Activated naive CD8-positive, alpha-beta T cell treated with anti-CD3 and anti-CD28 coated beads, Interleukin-2, amount 50 U/mL, for 24 hours (primary cell): ENCODE data around the gene SPTBN2.
"Not testable (repeated sequence)": the region's sequence is repeated elsewhere in the genome, so short reads cannot be mapped to it uniquely, and the experiment has no call there.

Source experiments
- ATAC-seq: fragments of 150-1000 bp; cut with Tn5 transposase; one replicate; pipeline ENCODE4 v1.10.0; 2021
- DNase-seq: peaks from one replicate; pipeline ENCODE4 v3.0.0; 2021
- H3K27ac Mint-ChIP-seq: one replicate; pipeline ENCODE4 v1.8.0; 2021; ENCODE audit warnings: mild to moderate bottlenecking, mixed read lengths
- H3K27me3 Mint-ChIP-seq: one replicate; pipeline ENCODE4 v1.8.0; 2021; ENCODE audit warnings: mixed read lengths
- H3K36me3 Mint-ChIP-seq: one replicate; pipeline ENCODE4 v1.8.0; 2021; ENCODE audit warnings: low read depth, mixed read lengths
- H3K4me1 Mint-ChIP-seq: one replicate; pipeline ENCODE4 v1.8.0; 2021; ENCODE audit warnings: mixed read lengths
- H3K4me3 Mint-ChIP-seq: one replicate; pipeline ENCODE4 v1.8.0; 2021; ENCODE audit warnings: mild to moderate bottlenecking, moderate library complexity, mixed read lengths
- H3K9me3 Mint-ChIP-seq: one replicate; pipeline ENCODE4 v1.8.0; 2021; ENCODE audit warnings: mixed read lengths

SPTBN2 gene

DNA sequence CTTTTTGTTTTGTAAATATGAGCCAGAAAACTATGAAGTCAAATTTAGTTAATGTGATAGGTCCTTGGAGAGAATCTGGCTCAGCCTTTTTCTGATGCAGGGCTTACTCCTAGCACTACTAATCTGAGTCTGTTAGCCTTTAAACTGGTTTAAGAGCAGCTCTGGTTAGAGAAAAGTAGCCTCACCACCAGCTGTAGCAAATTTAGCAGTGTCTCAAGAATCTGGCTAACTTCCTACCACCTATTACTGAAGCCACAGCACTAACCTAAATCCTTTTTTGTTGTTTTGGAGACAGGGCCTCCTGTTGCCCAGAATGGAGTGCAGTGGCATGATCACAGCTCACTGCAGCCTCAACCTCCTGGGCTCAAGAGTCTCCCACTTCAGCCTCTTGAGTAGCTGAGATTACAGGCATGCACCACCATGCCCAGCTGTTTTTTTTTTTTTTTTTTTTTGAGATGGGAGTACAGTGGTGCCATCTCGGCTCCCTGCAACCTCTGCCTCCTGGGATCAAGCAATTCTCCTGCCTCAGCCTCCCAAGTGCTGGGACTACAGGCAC lies 65.2 kb downstream of the SPTBN2 start:
- no peak for DNase-seq
- Mint-ChIP-seq H3K27ac (no peak overlapping the region), H3K4me3 (no peak overlapping the region), H3K4me1 (peaks cover 9% of the 10 kb centered on the region), H3K27me3 (no peaks in the 10 kb centered on the region), H3K36me3 (peaks cover 59% of the 10 kb centered on the region), H3K9me3 (no peaks in the 10 kb centered on the region)
- ATAC-seq, result no peak

DNA sequence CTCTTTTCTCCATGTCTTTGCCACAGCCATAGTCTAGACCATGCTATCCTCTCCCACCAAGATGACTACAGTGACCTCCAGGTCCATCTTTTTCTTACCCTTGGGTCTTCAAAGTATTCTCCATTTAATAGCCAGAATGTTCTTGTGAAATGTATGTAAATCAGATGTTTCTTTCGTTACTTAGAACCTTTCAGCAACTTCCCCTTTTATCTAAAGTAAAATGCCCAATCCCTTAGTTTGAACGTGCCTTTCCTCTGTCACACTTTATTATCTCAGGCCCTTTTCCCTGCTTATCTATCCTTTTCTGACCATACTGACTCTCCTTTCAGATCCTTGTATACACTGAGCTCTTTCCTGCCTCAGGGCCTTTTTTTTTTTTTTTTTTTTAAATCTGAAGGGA lies 69.3 kb downstream of the SPTBN2 start:
- Mint-ChIP-seq H3K36me3 (peaks cover 37% of the 10 kb centered on the region), H3K27me3 (no peaks in the 10 kb centered on the region), H3K27ac (peak overlapping the region; percentile 43), H3K4me1 (peaks cover 12% of the 10 kb centered on the region), H3K4me3 (no peak overlapping the region), H3K9me3 (no peaks in the 10 kb centered on the region)
- ATAC-seq (no peak), DNase-seq (no peak)

DNA sequence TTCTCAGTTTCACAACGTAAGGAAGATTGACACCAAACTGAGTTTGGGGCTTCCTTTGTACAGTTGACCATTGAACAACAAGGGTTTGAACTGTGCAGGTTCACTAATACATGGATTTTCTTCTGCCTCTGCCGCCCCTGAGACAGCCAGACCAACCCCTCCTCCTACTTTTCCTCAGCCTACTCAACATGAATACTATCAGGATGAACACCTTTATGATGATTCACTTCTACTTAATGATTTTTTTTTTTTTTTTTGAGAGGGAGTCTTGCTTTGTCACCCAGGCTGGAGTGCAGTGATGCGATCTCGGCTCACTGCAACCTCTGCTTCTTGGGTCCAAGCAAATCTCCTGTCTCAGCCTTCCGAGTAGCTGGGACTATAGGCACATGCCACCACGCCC lies 75.9 kb downstream of the SPTBN2 start:
- Mint-ChIP-seq H3K27ac (peak overlapping the region; percentile 54), H3K4me1 (peaks cover 37% of the 10 kb centered on the region), H3K36me3 (peaks cover 40% of the 10 kb centered on the region), H3K9me3 (no peaks in the 10 kb centered on the region), H3K27me3 (no peaks in the 10 kb centered on the region), H3K4me3 (no peak overlapping the region)
- DNase-seq (no peak), ATAC-seq (peak; percentile 13)

DNA sequence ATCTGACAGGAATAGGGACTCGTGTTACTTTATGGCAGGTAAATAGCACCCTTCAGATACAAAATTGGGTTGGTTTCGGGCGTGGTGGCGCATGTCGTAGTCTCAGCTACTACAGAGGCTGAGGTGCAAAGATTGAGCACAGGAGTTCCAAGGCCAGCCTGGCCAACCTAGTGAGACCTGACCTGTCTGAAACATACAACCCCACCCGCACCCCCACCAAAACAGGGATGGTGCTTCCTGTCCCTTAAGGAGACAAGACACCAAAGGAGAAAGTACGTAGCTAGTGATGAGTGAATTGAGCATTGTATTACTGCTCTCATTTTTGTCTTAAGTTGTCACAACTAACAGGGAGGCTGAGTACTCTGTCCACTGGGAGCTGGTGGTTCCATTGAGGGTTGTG lies 76.4 kb downstream of the SPTBN2 start:
- no peaks in the 10 kb centered on the region for H3K9me3 Mint-ChIP-seq
- H3K4me3 Mint-ChIP-seq, result no peak overlapping the region
- H3K36me3 Mint-ChIP-seq, result peaks cover 39% of the 10 kb centered on the region
- no peak for DNase-seq
- peak overlapping the region; percentile 54 for H3K27ac Mint-ChIP-seq
- no peak for ATAC-seq
- H3K4me1 Mint-ChIP-seq, result peaks cover 39% of the 10 kb centered on the region
- no peaks in the 10 kb centered on the region for H3K27me3 Mint-ChIP-seq

DNA sequence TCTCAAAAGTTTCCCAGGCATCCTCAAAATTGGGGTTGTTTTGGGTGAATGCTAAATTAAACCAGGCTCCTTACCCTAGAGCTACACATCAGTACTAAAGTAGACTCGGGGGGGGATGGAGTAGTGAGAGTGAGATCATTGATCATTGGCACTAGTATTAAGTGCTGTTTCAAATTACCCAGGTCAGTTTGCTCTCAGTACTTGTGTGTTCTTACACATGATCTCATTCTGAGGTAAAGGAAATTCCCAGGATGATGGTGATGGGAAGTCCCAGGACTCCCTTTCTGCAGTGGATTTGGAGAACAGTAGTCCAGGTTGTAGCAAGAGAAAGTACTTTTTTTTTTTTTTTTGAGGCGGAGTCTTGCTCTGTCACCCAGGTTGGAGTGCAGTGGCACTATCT lies 78.0 kb downstream of the SPTBN2 start:
- H3K27me3 Mint-ChIP-seq, result no peaks in the 10 kb centered on the region
- DNase-seq (no peak), ATAC-seq (peak; percentile 45)
- H3K9me3 Mint-ChIP-seq, result no peaks in the 10 kb centered on the region
- H3K36me3 Mint-ChIP-seq, result peaks cover 53% of the 10 kb centered on the region
- H3K4me1 Mint-ChIP-seq, result peaks cover 56% of the 10 kb centered on the region
- H3K4me3 Mint-ChIP-seq, result no peak overlapping the region
- H3K27ac Mint-ChIP-seq, result peak overlapping the region; percentile 13

DNA sequence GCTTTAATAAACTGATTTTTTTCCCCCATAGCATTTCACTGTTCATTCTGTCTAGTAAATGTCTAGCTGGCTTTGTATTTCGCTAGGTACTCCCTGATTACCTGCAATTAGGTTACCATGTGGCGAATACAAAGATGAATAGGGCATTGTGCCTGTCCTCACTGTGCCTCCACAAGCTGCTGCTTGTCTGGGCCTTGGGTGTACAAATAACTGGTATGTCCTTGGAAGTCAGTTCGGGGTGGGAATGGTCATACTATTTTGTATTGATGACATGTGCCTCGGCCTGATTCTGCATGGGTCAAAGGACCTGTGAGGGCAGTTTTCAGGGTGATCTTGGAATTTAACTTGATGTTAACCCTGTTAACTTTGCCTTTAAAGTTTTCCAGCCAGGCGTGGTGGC lies 79.1 kb downstream of the SPTBN2 start:
- Mint-ChIP-seq H3K27me3 (no peaks in the 10 kb centered on the region), H3K36me3 (peaks cover 60% of the 10 kb centered on the region), H3K4me1 (peaks cover 64% of the 10 kb centered on the region), H3K27ac (peak overlapping the region; percentile 39), H3K4me3 (no peak overlapping the region), H3K9me3 (no peaks in the 10 kb centered on the region)
- ATAC-seq, result no peak
- DNase-seq, result no peak

DNA sequence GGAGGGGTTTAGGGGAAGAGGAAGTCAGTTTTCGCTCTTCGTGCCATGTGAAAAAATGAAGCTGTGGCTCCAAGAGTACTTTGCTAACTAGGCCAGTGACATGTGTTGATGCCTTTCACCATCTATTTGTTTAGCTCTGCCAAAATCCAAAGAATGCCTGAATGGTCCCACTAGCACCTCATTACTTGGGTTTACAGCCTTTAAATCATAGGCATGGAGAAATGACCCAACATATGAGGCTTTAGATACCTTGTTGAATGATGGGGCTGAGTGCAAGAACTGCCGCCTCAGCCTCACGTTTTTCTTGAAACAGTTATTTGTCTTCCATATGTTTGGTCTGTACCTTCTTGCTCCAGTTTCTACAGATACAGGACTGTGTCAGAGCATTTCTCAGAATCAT lies 82.2 kb downstream of the SPTBN2 start:
- Mint-ChIP-seq H3K27ac (peak overlapping the region; percentile 13), H3K4me3 (no peak overlapping the region), H3K36me3 (peaks cover 81% of the 10 kb centered on the region), H3K9me3 (no peaks in the 10 kb centered on the region), H3K4me1 (peaks cover 85% of the 10 kb centered on the region), H3K27me3 (no peaks in the 10 kb centered on the region)
- ATAC-seq (no peak), DNase-seq (no peak)

DNA sequence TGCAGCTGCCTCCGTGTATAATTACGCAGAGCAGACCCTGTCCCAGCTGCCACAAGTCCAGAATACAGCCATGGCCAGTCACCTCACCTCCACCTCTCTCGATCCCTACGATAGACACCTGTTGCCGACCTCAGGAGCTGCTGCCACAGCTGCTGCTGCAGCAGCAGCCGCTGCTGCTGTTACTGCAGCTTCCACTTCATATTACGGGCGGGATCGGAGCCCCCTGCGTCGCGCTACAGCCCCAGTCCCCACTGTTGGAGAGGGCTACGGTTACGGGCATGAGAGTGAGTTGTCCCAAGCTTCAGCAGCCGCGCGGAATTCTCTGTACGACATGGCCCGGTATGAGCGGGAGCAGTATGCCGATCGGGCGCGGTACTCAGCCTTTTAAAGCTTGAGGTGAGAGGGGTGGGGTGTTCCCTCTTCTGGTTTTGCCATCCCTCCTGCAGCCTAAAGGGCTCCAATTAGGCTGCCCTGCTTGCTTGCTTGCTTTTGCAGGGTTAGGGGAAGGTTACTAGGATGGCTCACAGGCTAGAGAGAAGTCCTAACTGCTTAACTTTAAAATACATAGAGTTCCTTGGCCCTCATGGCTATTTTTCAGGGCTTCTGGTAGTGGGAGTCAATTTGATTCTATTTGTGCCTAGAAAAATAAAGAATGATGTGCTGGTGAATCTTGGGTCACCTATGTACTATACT lies 85.1 kb downstream of the SPTBN2 start:
- peaks cover 91% of the 10 kb centered on the region for H3K36me3 Mint-ChIP-seq
- peaks cover 88% of the 10 kb centered on the region for H3K4me1 Mint-ChIP-seq
- no peaks in the 10 kb centered on the region for H3K27me3 Mint-ChIP-seq
- no peaks in the 10 kb centered on the region for H3K9me3 Mint-ChIP-seq
- ATAC-seq (no peak), DNase-seq (no peak)
- H3K27ac Mint-ChIP-seq, result peak overlapping the region; percentile 64
- peak overlapping the region; percentile 85 for H3K4me3 Mint-ChIP-seq

DNA sequence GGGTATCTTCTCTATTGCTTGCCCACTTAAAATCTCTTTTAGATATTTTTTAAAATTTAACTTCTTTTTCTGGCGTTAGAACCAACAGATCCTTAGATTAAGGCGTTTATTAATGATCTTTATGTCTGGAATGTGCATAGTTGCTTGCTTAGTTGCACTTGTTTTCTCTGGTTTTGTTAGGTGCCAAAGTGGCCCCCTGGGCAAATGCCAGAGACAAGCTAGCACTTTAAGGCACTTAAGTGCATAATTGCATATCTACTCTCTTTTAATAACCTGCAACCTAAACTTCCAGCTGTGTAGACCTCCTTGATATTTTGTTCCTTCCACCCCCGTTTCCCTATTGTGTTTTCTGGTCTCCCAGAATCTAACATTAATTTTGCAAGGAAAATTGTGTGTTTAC lies 87.2 kb downstream of the SPTBN2 start:
- peaks cover 88% of the 10 kb centered on the region for H3K4me1 Mint-ChIP-seq
- peaks cover 91% of the 10 kb centered on the region for H3K36me3 Mint-ChIP-seq
- peak overlapping the region; percentile 85 for H3K4me3 Mint-ChIP-seq
- no peaks in the 10 kb centered on the region for H3K27me3 Mint-ChIP-seq
- no peak for ATAC-seq
- DNase-seq, result no peak
- no peaks in the 10 kb centered on the region for H3K9me3 Mint-ChIP-seq
- peak overlapping the region; percentile 87 for H3K27ac Mint-ChIP-seq

DNA sequence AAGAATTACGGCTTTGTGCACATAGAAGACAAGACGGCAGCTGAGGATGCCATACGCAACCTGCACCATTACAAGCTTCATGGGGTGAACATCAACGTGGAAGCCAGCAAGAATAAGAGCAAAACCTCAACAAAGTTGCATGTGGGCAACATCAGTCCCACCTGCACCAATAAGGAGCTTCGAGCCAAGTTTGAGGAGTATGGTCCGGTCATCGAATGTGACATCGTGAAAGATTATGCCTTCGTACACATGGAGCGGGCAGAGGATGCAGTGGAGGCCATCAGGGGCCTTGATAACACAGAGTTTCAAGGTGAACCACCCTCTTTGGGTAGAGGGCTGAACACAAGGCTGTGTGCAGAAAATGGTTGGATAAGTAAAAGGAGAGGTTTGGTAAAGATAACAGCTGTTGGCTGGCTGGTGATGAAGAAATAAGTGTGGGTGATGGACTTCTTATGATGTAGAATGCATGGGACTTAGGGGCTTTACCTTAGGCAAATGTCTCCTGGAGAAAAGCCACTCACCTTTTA lies 89.1 kb downstream of the SPTBN2 start:
- Mint-ChIP-seq H3K27ac (peak overlapping the region; percentile 93), H3K36me3 (peaks cover 75% of the 10 kb centered on the region), H3K4me3 (peak overlapping the region; percentile 85), H3K4me1 (peaks cover 77% of the 10 kb centered on the region)
- ATAC-seq, DNase-seq, H3K27me3 Mint-ChIP-seq, H3K9me3 Mint-ChIP-seq: not testable (repeated sequence)

DNA sequence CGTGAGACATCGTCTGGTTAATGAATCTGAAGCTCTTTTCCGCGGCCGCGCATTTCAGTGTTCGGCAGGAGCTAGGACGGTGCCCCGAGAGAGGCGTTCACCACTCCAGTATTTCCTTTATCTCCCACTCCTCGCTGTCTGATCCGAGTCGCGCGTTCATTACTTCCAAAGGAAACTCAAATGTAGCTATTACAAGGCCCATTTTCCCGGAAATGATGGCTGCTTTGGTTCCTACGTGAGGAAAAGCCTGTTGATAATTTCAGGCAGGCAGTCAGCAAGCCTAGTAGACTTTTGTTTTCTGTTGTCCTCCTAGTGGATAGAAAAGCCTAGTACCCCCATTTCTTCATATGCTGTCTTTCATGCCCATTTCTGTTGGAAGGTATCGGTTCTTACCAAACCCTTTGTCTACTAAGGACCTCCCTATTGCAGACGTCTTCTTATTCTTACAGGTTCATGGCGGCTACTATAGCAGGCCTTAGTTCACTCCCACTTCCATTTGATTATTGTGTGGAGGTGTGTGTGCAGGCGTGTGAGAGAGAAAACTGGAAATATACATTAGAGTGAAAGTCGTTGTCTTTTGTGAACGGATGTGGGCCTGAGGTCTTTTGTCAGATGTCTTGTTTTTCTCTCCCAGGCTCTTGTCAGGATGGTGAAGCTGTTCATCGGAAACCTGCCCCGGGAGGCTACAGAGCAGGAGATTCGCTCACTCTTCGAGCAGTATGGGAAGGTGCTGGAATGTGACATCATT lies 89.8 kb downstream of the SPTBN2 start:
- peak overlapping the region; percentile 93 for H3K27ac Mint-ChIP-seq
- peak overlapping the region; percentile 85 for H3K4me3 Mint-ChIP-seq
- H3K9me3 Mint-ChIP-seq, result no peaks in the 10 kb centered on the region
- no peaks in the 10 kb centered on the region for H3K27me3 Mint-ChIP-seq
- no peak for DNase-seq
- no peak for ATAC-seq
- peaks cover 76% of the 10 kb centered on the region for H3K4me1 Mint-ChIP-seq
- peaks cover 74% of the 10 kb centered on the region for H3K36me3 Mint-ChIP-seq

DNA sequence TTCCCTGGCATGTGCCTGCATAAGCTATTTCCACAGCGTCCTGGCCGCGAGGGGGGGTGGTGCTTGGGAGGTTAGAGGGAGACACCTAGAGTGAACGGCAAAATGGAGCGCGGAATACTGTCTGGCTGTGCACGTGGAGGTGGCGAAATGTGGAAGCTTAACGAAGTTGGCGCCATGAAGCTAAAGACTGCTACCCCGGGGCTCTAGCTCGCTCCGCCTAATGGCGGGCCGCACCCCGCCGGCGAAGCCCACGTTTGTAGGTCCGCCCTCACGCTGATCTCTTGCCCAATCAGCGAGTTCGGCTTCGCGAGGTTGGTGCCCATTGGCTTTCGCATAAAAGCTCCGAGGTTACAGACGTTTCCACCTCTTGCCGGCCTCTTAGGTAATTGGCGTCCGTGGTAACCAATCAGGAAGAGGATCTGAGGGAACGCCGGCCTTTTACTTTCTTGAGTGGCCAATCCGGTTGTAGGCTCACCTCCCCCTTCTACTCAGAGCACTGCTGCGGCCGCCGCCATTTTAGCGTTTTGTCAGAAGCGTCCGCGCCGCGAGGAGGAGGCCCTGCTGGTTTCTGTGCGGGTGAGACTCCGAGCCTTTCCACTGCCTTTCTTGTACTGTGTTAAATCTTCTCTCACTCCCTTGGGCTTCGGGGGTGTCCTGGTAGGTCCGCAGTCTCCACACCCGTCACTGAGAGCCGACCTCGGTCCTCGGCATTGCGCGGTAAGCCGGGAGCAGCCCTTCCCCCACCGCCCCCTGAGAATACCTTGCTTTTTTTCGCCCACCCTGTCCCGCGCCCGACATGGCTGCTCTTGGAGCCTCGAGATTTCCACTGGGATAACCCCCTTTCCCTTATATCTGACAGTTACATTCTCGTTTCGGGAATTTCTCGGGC lies 90.6 kb downstream of the SPTBN2 start, which contains the start of gene RBM4:
Gene RBM4, plus strand, starts transcription at position 527 of the 889 bp plus-strand sequence. CDS start 1,009 bp downstream, outside the sequence.
- H3K36me3 Mint-ChIP-seq, result peaks cover 69% of the 10 kb centered on the region
- ATAC-seq, result peak; percentile 96
- H3K27me3 Mint-ChIP-seq, result no peaks in the 10 kb centered on the region
- peak; percentile 93 for DNase-seq
- H3K9me3 Mint-ChIP-seq, result no peaks in the 10 kb centered on the region
- peak within 1 kb of the TSS; percentile 85 for H3K4me3 Mint-ChIP-seq
- H3K27ac Mint-ChIP-seq, result peak within 1 kb of the TSS; percentile 93
- peaks cover 68% of the 10 kb centered on the region for H3K4me1 Mint-ChIP-seq

DNA sequence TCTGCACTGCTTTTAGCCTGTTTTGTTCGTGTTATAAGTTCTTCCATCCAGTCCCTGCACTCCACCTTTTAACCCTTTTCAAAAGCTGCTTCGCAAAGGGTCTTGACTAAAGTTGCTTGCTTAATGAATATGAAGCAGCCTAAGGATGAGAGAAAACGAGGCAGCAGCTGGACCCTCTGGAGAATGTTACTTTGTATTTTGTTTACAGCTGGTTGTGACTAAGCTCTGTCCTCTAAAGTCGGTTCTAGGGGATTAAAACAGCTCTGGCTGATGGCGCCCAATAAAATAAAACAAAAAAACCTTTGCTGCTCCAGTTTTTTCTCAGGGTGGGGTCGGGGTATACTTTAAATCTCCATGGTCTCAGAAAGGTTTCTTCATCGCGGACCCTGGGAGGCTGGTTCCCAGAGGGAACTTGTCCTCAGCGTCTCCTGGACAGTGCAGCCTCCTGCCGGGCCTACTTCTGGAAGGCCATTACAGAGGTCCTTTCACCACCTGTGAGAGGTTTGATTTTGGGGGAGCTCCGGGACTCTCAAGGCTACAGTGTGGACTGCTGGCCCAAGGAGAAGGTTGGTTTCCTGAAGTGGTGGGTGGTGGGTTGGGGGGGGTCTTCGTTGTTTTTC lies 91.3 kb downstream of the SPTBN2 start:
- Mint-ChIP-seq H3K27me3 (no peaks in the 10 kb centered on the region), H3K36me3 (peaks cover 67% of the 10 kb centered on the region), H3K27ac (peak overlapping the region; percentile 93), H3K4me1 (peaks cover 61% of the 10 kb centered on the region), H3K9me3 (no peaks in the 10 kb centered on the region), H3K4me3 (peak overlapping the region; percentile 85)
- DNase-seq (no peak), ATAC-seq (no peak)

DNA sequence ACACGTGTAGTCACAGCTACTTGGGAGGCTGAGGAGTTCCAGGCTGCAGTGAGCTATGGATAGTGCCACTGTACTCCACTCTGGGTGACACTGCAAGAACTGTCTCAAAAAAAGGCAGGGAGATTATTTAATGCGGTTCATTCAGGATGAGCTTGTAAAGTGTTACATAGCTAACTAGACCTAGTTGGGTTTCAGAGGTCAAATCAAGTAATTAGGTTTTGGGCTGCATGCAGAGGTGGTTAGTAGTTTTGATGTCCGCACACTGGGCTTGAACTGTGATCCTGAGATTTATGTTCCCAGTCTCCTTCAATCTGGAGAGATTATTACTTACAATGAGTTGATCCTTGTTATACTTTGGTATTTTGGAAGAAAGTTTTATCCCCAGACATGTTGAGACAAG lies 92.6 kb downstream of the SPTBN2 start:
- Mint-ChIP-seq H3K36me3 (peaks cover 67% of the 10 kb centered on the region), H3K9me3 (no peaks in the 10 kb centered on the region), H3K4me3 (no peak overlapping the region), H3K27ac (peak overlapping the region; percentile 93), H3K27me3 (no peaks in the 10 kb centered on the region), H3K4me1 (peaks cover 54% of the 10 kb centered on the region)
- DNase-seq, result no peak
- no peak for ATAC-seq
